ENCODE data around the gene P2RX6.
"Not testable (repeated sequence)": the region's sequence is repeated elsewhere in the genome, so short reads cannot be mapped to it uniquely, and the experiment has no call there.

The P2RX6 gene

GRCh38 chr22:21034989-21035388 is 20.0 kb downstream of the P2RX6 start:
- no peak for DNase-seq

- no peak for DNase-seq
These were observed 23.4 kb downstream of the P2RX6 start for GRCh38 chr22:21038405-21038804.

- not testable (repeated sequence) for DNase-seq
These were observed 24.2 kb downstream of the P2RX6 start for GRCh38 chr22:21039158-21039557.

- peak; percentile 11 for DNase-seq
These were observed 27.0 kb downstream of the P2RX6 start for GRCh38 chr22:21041937-21042336.

GRCh38 chr22:21042978-21043859 is 28.3 kb downstream of the P2RX6 start:
- no peak for DNase-seq

- no peak for DNase-seq
These were observed 29.0 kb downstream of the P2RX6 start for GRCh38 chr22:21043860-21044535.

- DNase-seq: peak; percentile 15
These were observed 30.1 kb downstream of the P2RX6 start for GRCh38 chr22:21044931-21045584.

- peak; percentile 88 for DNase-seq
These were observed 30.8 kb downstream of the P2RX6 start, which contains the start of gene LRRC74B for GRCh38 chr22:21045585-21046294. Gene LRRC74B, plus strand, starts transcription at chr22:21045946. Its CDS starts 41 bp downstream, at chr22:21045987.

- DNase-seq: no peak
These were observed 32.2 kb downstream of the P2RX6 start for GRCh38 chr22:21047035-21047661.

- no peak for DNase-seq
These were observed 32.8 kb downstream of the P2RX6 start for GRCh38 chr22:21047730-21048129.

- not testable (repeated sequence) for DNase-seq
These were observed 33.5 kb downstream of the P2RX6 start for GRCh38 chr22:21048448-21048847.

GRCh38 chr22:21048965-21049364 is 34.0 kb downstream of the P2RX6 start:
- DNase-seq: not testable (repeated sequence)

GRCh38 chr22:21051145-21051830 is 36.3 kb downstream of the P2RX6 start:
- no peak for DNase-seq

GRCh38 chr22:21051831-21052400 is 37.0 kb downstream of the P2RX6 start:
- no peak for DNase-seq

- DNase-seq: no peak
These were observed 37.9 kb downstream of the P2RX6 start for GRCh38 chr22:21052715-21053459.

GRCh38 chr22:21054046-21054713 is 39.2 kb downstream of the P2RX6 start:
- DNase-seq: no peak

- DNase-seq: no peak
These were observed 40.0 kb downstream of the P2RX6 start for GRCh38 chr22:21054714-21055563.

GRCh38 chr22:21055564-21055834 is 40.5 kb downstream of the P2RX6 start:
- no peak for DNase-seq

GRCh38 chr22:21055880-21056319 is 40.9 kb downstream of the P2RX6 start:
- no peak for DNase-seq
